Measurements from ENCODE around the gene LY6G6D.

LY6G6D gene

DNA sequence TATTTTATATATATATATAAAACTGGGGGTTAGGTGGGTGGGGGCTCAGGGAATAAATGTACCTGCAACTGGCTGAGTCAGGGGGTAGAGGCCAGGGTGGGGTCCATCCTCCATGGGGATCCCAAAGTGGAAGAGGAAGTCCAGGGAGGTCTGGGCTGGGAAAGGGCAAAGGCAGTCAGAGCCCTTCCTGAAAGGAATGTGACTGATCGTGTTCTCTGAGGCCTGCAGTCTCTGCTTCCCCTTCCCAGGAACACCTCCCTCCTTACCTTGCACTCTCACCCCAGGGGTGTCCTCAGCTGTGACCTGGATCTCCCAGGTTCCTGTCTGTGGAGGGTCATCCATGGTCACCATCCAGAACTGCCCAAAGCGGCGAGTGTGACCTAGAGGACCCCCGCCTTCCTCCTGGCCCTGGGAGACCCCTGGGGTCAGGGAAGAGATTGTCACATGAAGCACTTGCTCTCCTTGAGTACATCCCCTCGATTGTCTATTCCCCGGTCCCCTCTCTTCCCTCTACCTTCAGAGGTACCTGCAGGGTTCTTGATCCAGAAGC, 52.0 kb downstream of the LY6G6D start:
- ATAC-seq (no peak), DNase-seq (no peak)
- H3K9me3 Mint-ChIP-seq: no peaks in the 10 kb centered on the region
- no peak overlapping the region for H3K27ac Mint-ChIP-seq
- peaks cover 17% of the 10 kb centered on the region for H3K36me3 Mint-ChIP-seq (ENCODE audit: low read depth)
- no peaks in the 10 kb centered on the region for H3K27me3 Mint-ChIP-seq
- no peak overlapping the region for H3K4me3 Mint-ChIP-seq
- H3K4me1 Mint-ChIP-seq: peaks cover 23% of the 10 kb centered on the region

All from activated naive CD8-positive, alpha-beta T cell treated with anti-CD3 and anti-CD28 coated beads, Interleukin-2, amount 50 U/mL, for 24 hours (primary cell).